ENCODE results near the gene TRAPPC10.

DNA sequence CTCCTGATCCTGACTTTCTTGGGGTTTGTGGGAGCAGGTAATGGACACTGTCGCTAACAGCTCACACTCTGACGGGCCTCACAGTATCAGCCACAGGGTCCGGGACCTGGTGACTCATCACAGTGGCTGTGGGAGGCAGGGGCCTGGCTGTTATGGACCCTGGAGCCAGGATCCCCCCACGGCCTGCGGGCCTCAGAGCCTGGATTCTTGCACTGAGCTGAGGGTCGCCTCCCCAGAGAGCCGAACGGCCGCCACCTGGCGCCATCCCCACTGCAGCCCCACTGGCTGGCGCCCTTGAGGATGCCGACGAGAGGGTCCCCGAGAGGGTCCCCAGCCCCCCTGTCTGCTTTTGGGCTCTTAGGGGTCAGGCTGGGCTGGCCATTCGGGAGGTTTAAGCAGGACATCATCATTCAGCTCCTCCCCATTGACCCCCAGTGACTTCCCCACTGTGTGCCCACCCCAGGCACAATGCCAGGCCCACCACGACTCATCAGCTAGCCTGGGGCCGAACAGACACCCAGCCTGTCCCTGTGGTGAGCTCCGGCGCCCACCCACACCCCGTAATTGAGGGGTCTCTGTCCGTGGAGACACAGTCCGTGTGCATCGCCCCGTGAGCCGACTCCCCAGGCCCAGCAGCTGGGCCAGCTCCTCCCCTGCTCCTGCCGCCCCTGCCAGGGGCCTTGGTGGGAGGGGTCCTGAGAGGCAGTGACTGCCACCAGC, 30.8 kb upstream of the TRAPPC10 start:
- TF ChIP-seq, protein P1, sequence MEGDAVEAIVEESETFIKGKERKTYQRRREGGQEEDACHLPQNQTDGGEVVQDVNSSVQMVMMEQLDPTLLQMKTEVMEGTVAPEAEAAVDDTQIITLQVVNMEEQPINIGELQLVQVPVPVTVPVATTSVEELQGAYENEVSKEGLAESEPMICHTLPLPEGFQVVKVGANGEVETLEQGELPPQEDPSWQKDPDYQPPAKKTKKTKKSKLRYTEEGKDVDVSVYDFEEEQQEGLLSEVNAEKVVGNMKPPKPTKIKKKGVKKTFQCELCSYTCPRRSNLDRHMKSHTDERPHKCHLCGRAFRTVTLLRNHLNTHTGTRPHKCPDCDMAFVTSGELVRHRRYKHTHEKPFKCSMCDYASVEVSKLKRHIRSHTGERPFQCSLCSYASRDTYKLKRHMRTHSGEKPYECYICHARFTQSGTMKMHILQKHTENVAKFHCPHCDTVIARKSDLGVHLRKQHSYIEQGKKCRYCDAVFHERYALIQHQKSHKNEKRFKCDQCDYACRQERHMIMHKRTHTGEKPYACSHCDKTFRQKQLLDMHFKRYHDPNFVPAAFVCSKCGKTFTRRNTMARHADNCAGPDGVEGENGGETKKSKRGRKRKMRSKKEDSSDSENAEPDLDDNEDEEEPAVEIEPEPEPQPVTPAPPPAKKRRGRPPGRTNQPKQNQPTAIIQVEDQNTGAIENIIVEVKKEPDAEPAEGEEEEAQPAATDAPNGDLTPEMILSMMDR (IDR thresholded peaks at IDR 0.05), result no peak
- no peak for TF ChIP-seq EZH2 (IDR thresholded peaks at IDR 0.05; ENCODE audit: borderline replicate concordance, insufficient read depth, low read depth, low read length, poor library complexity, severe bottlenecking)
